HepG2 (cell line): ENCODE measurements around the gene CPNE5. TPM values are rescaled to one million over a fixed set of nuclear protein-coding genes. Genes with fewer than 3 reads are reported as not detected.
A peak's percentile ranks its signal among the peaks of the same experiment; 100 is the strongest.

Source experiments
- RARA ChIP-seq: IDR thresholded peaks from 2 replicates; pipeline ENCODE4 v1.6.1; 2016; ENCODE audit warnings: missing genetic modification reagents, missing compliant biosample characterization
- UBTF ChIP-seq: sonication (generic); formaldehyde crosslinking; IDR thresholded peaks from 2 replicates; pipeline ENCODE4 v1.4.0; 2020; ENCODE audit warnings: mild to moderate bottlenecking, missing genetic modification reagents
- USF2 ChIP-seq, 2 experiments: sonication (generic) in 1 of 2; formaldehyde crosslinking in 1 of 2; IDR thresholded peaks; 2 replicates each; pipeline versions ENCODE4 v1.5.1 to v1.6.1; 2011 to 2020; ENCODE audit warnings: borderline replicate concordance in 1 of 2, low read depth in 1 of 2, low read length in 1 of 2, mild to moderate bottlenecking in 1 of 2, missing genetic modification reagents in 1 of 2, moderate library complexity in 1 of 2
- ZNF430 ChIP-seq: sonication (generic); formaldehyde crosslinking; IDR thresholded peaks from 2 replicates; pipeline ENCODE4 v1.9.0; 2021; ENCODE audit warnings: mild to moderate bottlenecking, missing genetic modification reagents
- ZNF570 ChIP-seq: sonication (generic); formaldehyde crosslinking; IDR thresholded peaks from 2 replicates; pipeline ENCODE4 v1.4.0; 2020; ENCODE audit warnings: mild to moderate bottlenecking, missing genetic modification reagents, borderline replicate concordance
- polyA plus RNA-seq, 8 experiments: library from polyadenylated mRNA; depleted of rRNA in 3 of 8; stranded (reverse) in 7 of 8; unstranded in 1 of 8; fragments of >200 nt; fragmentation: Illumina TruSeq in 4 of 8; extraction: Trizol in 4 of 8; gene quantifications; 2 replicates each; pipeline versions ENCODE4 v1.2.1 to v1.2.3, GENCODE V29; 2011 to 2016; ENCODE audit warnings: low read depth in 4 of 8, missing spikeins in 1 of 8, mixed read lengths in 1 of 8; ENCODE audit not compliant: insufficient read depth in 1 of 8
- total RNA-seq, 5 experiments: library from RNA; depleted of rRNA; stranded (reverse); fragments of >200 nt; fragmentation: Illumina TruSeq; extraction: Trizol; gene quantifications; 2 replicates each; pipeline ENCODE4 v1.2.3, GENCODE V29; 2016; ENCODE audit warnings: low read depth in 1 of 5
- TF ChIP-seq, protein P1 (sequence below): sonication (generic); formaldehyde crosslinking; IDR thresholded peaks from 2 replicates; pipeline ENCODE4 v1.5.1; 2020; ENCODE audit warnings: mild to moderate bottlenecking, missing genetic modification reagents, moderate library complexity
- TF ChIP-seq, protein P2 (sequence below): sonication (generic); formaldehyde crosslinking; IDR thresholded peaks from 2 replicates; pipeline ENCODE4 v1.5.1; 2020; ENCODE audit warnings: missing genetic modification reagents, mild to moderate bottlenecking, borderline replicate concordance
- TF ChIP-seq, protein P3 (sequence below): sonication (generic); formaldehyde crosslinking; conservative IDR thresholded peaks from 2 replicates; pipeline ENCODE4 v1.8.1; 2023; ENCODE audit warnings: missing genetic modification reagents
- TF ChIP-seq, protein P4 (sequence below): sonication (generic); formaldehyde crosslinking; IDR thresholded peaks from 2 replicates; pipeline ENCODE4 v1.4.0; 2020; ENCODE audit warnings: missing genetic modification reagents, borderline replicate concordance

The CPNE5 gene
- total and polyA plus RNA-seq, 2 of the 13 experiments (the other 11 are each of a cell fraction or from before 2014, with no cell fraction given): 0.16 TPM; not detected in 1

DNA sequence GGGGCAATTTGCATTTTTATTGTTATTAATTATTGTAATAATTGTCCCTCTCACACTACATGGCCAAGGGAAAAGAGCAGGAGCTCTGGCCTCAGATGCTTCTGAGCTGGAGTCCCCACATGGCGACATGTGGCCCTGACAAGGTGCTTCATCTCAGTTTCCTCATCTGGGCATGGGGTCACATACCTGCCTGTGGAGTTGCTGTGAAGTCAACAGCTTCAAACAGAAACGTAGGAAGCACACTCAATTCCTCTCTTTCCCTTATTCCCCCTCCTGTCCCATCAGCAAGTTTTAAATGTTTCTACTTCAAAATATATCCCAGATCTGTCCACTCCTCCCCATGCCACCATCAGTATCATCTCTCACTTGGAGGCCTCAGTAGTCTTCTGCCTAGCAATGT lies 8.7 kb downstream of the CPNE5 start (continued):
- TF ChIP-seq UBTF (CRISPR knock-in tag) (peak; percentile 6; the same call in 1 of the 2 replicates), ZNF570 (CRISPR knock-in tag) (no peak), USF2 (IDR thresholded peaks at IDR 0.05; ENCODE audit: low read depth, low read length) (no peak), USF2 (CRISPR knock-in tag; IDR thresholded peaks at IDR 0.05; ENCODE audit: borderline replicate concordance) (no peak), ZNF430 (CRISPR knock-in tag) (no peak), RARA (CRISPR knock-in tag) (0 out of 2 replicates have a peak, but pooled peaks have one; percentile 22)
- TF ChIP-seq, protein P1, sequence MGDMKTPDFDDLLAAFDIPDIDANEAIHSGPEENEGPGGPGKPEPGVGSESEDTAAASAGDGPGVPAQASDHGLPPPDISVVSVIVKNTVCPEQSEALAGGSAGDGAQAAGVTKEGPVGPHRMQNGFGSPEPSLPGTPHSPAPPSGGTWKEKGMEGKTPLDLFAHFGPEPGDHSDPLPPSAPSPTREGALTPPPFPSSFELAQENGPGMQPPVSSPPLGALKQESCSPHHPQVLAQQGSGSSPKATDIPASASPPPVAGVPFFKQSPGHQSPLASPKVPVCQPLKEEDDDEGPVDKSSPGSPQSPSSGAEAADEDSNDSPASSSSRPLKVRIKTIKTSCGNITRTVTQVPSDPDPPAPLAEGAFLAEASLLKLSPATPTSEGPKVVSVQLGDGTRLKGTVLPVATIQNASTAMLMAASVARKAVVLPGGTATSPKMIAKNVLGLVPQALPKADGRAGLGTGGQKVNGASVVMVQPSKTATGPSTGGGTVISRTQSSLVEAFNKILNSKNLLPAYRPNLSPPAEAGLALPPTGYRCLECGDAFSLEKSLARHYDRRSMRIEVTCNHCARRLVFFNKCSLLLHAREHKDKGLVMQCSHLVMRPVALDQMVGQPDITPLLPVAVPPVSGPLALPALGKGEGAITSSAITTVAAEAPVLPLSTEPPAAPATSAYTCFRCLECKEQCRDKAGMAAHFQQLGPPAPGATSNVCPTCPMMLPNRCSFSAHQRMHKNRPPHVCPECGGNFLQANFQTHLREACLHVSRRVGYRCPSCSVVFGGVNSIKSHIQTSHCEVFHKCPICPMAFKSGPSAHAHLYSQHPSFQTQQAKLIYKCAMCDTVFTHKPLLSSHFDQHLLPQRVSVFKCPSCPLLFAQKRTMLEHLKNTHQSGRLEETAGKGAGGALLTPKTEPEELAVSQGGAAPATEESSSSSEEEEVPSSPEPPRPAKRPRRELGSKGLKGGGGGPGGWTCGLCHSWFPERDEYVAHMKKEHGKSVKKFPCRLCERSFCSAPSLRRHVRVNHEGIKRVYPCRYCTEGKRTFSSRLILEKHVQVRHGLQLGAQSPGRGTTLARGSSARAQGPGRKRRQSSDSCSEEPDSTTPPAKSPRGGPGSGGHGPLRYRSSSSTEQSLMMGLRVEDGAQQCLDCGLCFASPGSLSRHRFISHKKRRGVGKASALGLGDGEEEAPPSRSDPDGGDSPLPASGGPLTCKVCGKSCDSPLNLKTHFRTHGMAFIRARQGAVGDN: peak; percentile 31; the same call in 1 of the 2 replicates
- TF ChIP-seq, protein P2, sequence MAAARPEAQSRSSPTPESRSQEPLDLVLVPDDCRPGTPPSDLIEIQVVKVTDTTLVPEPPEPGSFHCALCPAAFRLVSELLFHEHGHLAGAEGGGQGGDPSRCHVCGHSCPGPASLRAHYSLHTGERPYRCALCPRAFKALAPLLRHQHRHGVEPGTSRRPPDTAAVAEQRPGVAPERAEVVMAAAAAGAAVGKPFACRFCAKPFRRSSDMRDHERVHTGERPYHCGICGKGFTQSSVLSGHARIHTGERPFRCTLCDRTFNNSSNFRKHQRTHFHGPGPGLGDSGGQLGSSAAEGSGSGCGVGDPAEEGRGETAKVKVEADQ (CRISPR knock-in tag): no peak
- TF ChIP-seq, protein P3, sequence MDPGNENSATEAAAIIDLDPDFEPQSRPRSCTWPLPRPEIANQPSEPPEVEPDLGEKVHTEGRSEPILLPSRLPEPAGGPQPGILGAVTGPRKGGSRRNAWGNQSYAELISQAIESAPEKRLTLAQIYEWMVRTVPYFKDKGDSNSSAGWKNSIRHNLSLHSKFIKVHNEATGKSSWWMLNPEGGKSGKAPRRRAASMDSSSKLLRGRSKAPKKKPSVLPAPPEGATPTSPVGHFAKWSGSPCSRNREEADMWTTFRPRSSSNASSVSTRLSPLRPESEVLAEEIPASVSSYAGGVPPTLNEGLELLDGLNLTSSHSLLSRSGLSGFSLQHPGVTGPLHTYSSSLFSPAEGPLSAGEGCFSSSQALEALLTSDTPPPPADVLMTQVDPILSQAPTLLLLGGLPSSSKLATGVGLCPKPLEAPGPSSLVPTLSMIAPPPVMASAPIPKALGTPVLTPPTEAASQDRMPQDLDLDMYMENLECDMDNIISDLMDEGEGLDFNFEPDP (CRISPR knock-in tag): 0 out of 2 replicates have a peak, but pooled peaks have one; percentile 22
- TF ChIP-seq, protein P4, sequence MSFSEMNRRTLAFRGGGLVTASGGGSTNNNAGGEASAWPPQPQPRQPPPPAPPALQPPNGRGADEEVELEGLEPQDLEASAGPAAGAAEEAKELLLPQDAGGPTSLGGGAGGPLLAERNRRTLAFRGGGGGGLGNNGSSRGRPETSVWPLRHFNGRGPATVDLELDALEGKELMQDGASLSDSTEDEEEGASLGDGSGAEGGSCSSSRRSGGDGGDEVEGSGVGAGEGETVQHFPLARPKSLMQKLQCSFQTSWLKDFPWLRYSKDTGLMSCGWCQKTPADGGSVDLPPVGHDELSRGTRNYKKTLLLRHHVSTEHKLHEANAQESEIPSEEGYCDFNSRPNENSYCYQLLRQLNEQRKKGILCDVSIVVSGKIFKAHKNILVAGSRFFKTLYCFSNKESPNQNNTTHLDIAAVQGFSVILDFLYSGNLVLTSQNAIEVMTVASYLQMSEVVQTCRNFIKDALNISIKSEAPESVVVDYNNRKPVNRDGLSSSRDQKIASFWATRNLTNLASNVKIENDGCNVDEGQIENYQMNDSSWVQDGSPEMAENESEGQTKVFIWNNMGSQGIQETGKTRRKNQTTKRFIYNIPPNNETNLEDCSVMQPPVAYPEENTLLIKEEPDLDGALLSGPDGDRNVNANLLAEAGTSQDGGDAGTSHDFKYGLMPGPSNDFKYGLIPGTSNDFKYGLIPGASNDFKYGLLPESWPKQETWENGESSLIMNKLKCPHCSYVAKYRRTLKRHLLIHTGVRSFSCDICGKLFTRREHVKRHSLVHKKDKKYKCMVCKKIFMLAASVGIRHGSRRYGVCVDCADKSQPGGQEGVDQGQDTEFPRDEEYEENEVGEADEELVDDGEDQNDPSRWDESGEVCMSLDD (CRISPR knock-in tag): 0 out of 2 replicates have a peak, but pooled peaks have one; percentile 34
